Measurements from ENCODE around the gene TACSTD2. TPM values are rescaled to one million over a fixed set of nuclear protein-coding genes. Genes with fewer than 3 reads are reported as not detected.

Gene TACSTD2
- total and polyA plus RNA-seq, 2 donors (not counting 1 experiment from before 2014, with no cell fraction given): not detected

- DNase-seq: peak; percentile 13
- Mint-ChIP-seq H3K27ac (no peak overlapping the region), H3K27me3 (peaks cover 51% of the 10 kb centered on the region), H3K9me3 (ENCODE audit: insufficient read depth) (no peaks in the 10 kb centered on the region), H3K4me1 (peaks cover 25% of the 10 kb centered on the region), H3K4me3 (peak overlapping the region; percentile 69)
- H3K4me1 ChIP-seq (ENCODE audit: control insufficient read depth in 2 of 2, insufficient read depth in 2 of 2, low read length in 2 of 2): peaks cover 9 to 17% of the 10 kb centered on the region in 2 donors
- H3K27ac ChIP-seq (ENCODE audit: low read length in 2 of 2): no peak overlapping the region
- no peak overlapping the region for H3K4me3 ChIP-seq (ENCODE audit: control extremely low read depth in 1 of 5, extremely low read depth in 1 of 5, insufficient read depth in 1 of 5, low read depth in 2 of 5, low read length in 4 of 5)
- no peak for ATAC-seq (ENCODE audit: low read depth)
- H3K9me3 ChIP-seq (ENCODE audit: control extremely low read depth in 1 of 3, control insufficient read depth in 2 of 3, insufficient read depth in 1 of 3, low read length in 2 of 3): peaks cover 0 to 12% (median 1%) of the 10 kb centered on the region in 3 donors
- no peak overlapping the region for H3K9ac ChIP-seq (ENCODE audit: low read length)
- no CpG with 5 or more reads among the region's 3 CpGs for WGBS (ENCODE audit: insufficient coverage)
- H3K27me3 ChIP-seq (replicated peaks in 1 of 4; ENCODE audit: control extremely low read depth in 1 of 4, control insufficient read depth in 3 of 4, insufficient read depth in 4 of 4, low read length in 3 of 4): peaks cover 0 to 51% (median 38%) of the 10 kb centered on the region in 4 experiments
- ChIA-PET CTCF (no interaction called here), POLR2A (no interaction called here)
- intact Hi-C loops (cut with micrococcal nuclease): no loop called here
- peak overlapping the region; percentile 65 for H3K4me2 ChIP-seq (replicated peaks; ENCODE audit: low read depth, low read length, poor library complexity, severe bottlenecking)
- no peaks in the 10 kb centered on the region for H3K36me3 ChIP-seq (replicated peaks in 1 of 2; ENCODE audit: control extremely low read depth in 1 of 2, control insufficient read depth in 1 of 2, extremely low read depth in 1 of 2, insufficient read depth in 2 of 2, low read length in 1 of 2)
- H2AFZ ChIP-seq (ENCODE audit: insufficient read depth, low read depth, low read length, poor library complexity, severe bottlenecking): peak overlapping the region; percentile 65
- TF ChIP-seq EZH2 (IDR thresholded peaks at IDR 0.05; ENCODE audit: borderline replicate concordance, insufficient read depth, low read depth, low read length, poor library complexity, severe bottlenecking): no peak
- TF ChIP-seq CTCF (IDR thresholded peaks at IDR 0.05): no peak
- H3K79me2 ChIP-seq (ENCODE audit: control insufficient read depth, insufficient read depth, low read length): no peaks in the 10 kb centered on the region
- H4K20me1 ChIP-seq (ENCODE audit: control insufficient read depth, insufficient read depth, low read length, poor library complexity, severe bottlenecking): no peaks in the 10 kb centered on the region
Observed at GRCh38 chr1:58577654-58578030, 590 bp upstream of the TACSTD2 start.

GRCh38 chr1:58576325-58576726 lies 726 bp downstream of the TACSTD2 start:
- no peaks in the 10 kb centered on the region for H3K9me3 Mint-ChIP-seq (ENCODE audit: insufficient read depth)

More at GRCh38 chr1:58576325-58576726, 726 bp downstream of the TACSTD2 start:
- TF ChIP-seq CTCF (IDR thresholded peaks at IDR 0.05): no peak
- TF ChIP-seq EZH2 (IDR thresholded peaks at IDR 0.05; ENCODE audit: borderline replicate concordance, insufficient read depth, low read depth, low read length, poor library complexity, severe bottlenecking): no peak
- Mint-ChIP-seq H3K27me3 (peaks cover 64% of the 10 kb centered on the region), H3K27ac (no peak overlapping the region), H3K4me3 (peak overlapping the region; percentile 78), H3K4me1 (peaks cover 25% of the 10 kb centered on the region)
- Histone ChIP-seq H3K79me2 (ENCODE audit: control insufficient read depth, insufficient read depth, low read length) (no peaks in the 10 kb centered on the region), H3K27me3 (replicated peaks in 1 of 4; ENCODE audit: control extremely low read depth in 1 of 4, control insufficient read depth in 3 of 4, insufficient read depth in 4 of 4, low read length in 3 of 4) (peaks cover 0 to 60% (median 46%) of the 10 kb centered on the region in 4 experiments), H3K4me1 (ENCODE audit: control insufficient read depth in 2 of 2, insufficient read depth in 2 of 2, low read length in 2 of 2) (peaks cover 9 to 17% of the 10 kb centered on the region in 2 donors), H3K9ac (ENCODE audit: low read length) (peak overlapping the region; percentile 20), H4K20me1 (ENCODE audit: control insufficient read depth, insufficient read depth, low read length, poor library complexity, severe bottlenecking) (no peaks in the 10 kb centered on the region), H3K9me3 (ENCODE audit: control extremely low read depth in 1 of 3, control insufficient read depth in 2 of 3, insufficient read depth in 1 of 3, low read length in 2 of 3) (peaks cover 0 to 12% (median 1%) of the 10 kb centered on the region in 3 donors), H3K36me3 (replicated peaks in 1 of 2; ENCODE audit: control extremely low read depth in 1 of 2, control insufficient read depth in 1 of 2, extremely low read depth in 1 of 2, insufficient read depth in 2 of 2, low read length in 1 of 2) (no peaks in the 10 kb centered on the region), H3K27ac (ENCODE audit: low read length in 2 of 2) (no peak overlapping the region), H3K4me2 (replicated peaks; ENCODE audit: low read depth, low read length, poor library complexity, severe bottlenecking) (peak overlapping the region; percentile 65), H2AFZ (ENCODE audit: insufficient read depth, low read depth, low read length, poor library complexity, severe bottlenecking) (peak overlapping the region; percentile 65), H3K4me3 (ENCODE audit: control extremely low read depth in 1 of 5, extremely low read depth in 1 of 5, insufficient read depth in 1 of 5, low read depth in 2 of 5, low read length in 4 of 5) (peak overlapping the region in 3 of 5 experiments; percentile 29 to 41 (median 33))
- DNase-seq (no peak), ATAC-seq (ENCODE audit: low read depth) (no peak)
- intact Hi-C loops (cut with micrococcal nuclease): no loop called here
- POLR2A ChIA-PET: no interaction called here
- CTCF ChIA-PET: no interaction called here
- WGBS (ENCODE audit: insufficient coverage): 7% methylated on average over 43 of the region's 43 CpGs
